Hematopoietic multipotent progenitor cell treated with erythropoietin and hydrocortisone succinate and interleukin-3 and kit ligand, for 6 days (in vitro differentiated cells): ENCODE measurements around the gene IMP4.

Source experiments
- DNase-seq: peaks from one replicate; pipeline ENCODE4 v3.0.0-alpha.2; 2015

Gene IMP4

GRCh38 chr2:130336877-130337734 lies 5.6 kb upstream of the IMP4 start:
- peak; percentile 50 for DNase-seq

GRCh38 chr2:130337735-130338325 lies 4.9 kb upstream of the IMP4 start:
- no peak for DNase-seq

GRCh38 chr2:130338793-130339345 lies 3.8 kb upstream of the IMP4 start:
- DNase-seq = no peak

DNA sequence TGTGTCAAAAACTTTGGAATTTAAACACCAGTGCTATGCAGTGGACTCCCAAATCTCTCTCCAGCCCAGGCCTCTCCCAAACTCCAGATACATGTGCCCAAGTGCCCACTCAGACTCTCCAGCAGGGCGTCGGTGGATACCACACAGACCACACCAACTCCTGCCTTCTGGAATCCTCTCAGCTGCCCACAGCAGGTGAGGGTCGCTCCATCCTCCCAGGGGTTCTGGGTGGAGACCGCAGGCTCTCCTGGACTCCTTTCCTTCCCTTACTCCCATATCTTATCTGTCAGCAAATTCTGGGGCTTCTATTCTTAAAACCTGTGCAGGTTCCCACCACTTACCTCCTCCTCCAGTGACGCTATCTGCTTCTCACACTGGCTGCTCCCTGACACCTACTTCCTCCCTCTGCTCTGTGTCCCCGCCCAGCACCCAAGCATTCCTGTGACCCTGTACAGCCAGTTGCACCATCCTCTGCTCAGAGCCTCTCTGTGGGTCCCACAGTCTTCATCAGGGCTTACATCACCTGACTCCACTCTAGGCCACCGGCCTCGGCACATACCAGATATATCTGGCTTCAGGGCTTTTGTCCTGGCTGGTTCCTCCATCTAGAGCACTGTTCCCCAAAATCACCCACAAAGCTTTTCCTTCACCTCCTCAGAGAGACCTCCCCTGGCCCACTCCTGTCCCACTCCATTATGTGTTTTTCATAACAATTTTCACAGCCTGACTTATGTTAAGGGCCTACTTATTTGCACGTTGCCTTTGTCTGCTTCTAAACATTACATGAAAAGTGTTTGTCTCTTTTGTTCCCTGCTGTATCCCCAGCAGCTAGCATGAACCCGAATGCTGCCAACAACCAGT lies 2.6 kb upstream of the IMP4 start:
- no peak for DNase-seq

- peak; percentile 34 for DNase-seq
Observed at GRCh38 chr2:130341562-130342019, 1.1 kb upstream of the IMP4 start.

GRCh38 chr2:130342020-130342532 lies 621 bp upstream of the IMP4 start:
- DNase-seq = peak; percentile 98

- no peak for DNase-seq
Observed at GRCh38 chr2:130344578-130344977, 1.9 kb downstream of the IMP4 start.

DNA sequence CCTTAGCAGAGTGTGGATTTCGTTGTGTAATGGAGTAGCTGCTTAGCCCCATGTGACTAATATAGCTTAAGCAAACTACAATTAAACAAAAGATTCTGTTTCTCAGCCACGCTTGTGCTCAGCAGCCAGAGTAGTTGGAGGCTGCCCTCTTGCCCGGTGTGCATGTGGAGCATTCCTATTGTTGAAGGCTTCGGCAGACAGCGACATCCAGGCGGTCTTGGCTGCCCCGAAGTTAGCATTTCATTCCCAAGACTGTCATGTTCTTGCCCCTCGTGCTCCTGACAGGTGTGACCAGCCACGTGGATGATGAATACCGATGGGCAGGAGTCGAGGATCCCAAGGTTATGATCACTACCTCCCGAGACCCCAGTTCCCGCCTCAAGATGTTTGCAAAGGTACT lies 2.4 kb downstream of the IMP4 start:
- DNase-seq = no peak

DNA sequence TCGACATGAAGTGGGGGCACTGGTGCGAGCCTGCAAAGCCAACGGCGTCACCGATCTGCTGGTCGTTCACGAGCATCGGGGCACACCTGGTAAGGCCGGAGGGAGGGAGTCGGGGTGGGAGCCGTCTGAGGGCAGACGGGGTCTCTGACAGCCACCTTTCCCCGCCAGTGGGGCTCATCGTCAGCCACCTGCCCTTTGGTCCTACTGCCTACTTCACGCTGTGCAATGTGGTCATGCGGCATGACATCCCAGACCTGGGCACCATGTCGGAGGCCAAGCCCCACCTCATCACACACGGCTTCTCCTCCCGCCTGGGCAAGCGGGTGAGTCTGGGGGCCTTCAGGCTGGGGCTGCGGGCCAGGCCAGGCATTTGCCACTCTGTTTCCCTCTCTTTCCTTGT lies 2.9 kb downstream of the IMP4 start:
- DNase-seq = no peak

- DNase-seq = no peak
Observed at GRCh38 chr2:130346041-130346740, 3.5 kb downstream of the IMP4 start.

GRCh38 chr2:130346741-130347066 lies 4.0 kb downstream of the IMP4 start:
- DNase-seq = no peak

DNA sequence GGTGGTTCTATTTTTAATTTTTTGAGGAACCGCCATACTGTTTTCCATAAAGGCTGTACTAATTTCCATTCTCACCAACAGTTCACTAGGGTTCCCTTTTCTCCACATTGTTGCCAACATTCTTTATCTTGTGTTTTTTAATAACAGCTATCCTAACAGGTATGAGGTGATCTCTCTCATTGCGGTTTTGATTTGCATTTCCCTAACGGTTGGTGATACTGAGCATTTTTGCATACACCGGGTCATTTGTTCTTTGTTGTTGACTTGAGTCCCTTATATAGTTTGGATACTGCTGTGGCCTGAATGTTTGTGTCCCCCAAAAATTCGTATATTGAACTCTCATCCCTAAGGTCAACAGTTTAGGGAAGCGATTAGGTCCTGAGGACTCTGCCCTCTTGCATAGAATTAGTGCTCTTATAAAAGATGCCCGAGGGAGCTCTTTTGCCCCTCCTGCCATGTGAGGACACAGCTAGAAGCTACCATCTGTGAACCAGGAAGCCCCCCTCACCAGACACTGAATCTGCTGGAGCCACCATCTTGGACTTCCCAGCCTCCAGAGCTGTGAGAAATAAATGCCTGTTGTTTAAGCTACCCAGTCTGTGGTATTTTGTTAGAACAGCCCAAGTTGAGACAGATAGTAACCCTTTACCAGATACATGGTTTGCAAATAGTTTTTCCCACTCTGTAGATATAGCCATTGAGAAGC lies 4.7 kb downstream of the IMP4 start:
- DNase-seq = no peak

DNA sequence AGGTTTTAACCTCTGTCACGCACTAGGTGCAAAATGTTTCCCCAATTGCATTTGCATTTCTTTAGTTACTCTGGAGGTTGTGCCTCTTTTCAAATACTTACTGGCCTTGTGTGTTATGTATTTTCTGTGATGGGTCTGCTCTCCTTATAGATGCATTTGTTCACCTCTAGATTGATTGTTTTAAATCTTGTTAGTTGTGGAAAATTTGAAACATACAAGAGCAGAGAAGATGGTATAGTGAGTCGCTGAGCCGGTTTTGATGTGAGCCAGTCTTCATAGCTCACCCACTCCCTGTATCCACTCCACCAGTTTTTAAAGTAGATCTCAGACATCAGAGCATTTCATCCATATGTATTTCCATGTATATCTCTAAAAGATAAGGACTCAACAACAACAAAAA lies 6.5 kb downstream of the IMP4 start:
- no peak for DNase-seq

- no peak for DNase-seq
Observed at GRCh38 chr2:130351711-130352110, 9.0 kb downstream of the IMP4 start.

DNA sequence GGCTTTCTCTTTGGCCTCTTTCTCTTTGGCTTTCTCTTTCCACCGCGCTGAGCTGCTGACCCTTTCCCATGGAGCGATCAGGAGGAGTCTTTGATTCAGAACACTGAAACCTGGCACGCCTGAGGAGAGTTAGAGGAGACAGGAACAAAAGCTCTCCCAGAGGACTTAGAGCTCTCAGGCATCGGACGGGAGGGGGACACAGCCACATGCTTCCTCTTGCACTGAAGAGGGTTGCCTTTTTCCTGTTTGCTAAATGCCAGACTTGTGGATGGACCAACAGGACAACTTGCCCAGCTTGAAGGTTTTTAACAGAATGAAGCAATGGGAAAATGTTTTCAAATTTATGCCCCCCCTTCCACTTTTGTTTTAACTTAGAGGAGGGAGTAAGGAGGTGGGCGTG lies 9.5 kb downstream of the IMP4 start:
- no peak for DNase-seq

DNA sequence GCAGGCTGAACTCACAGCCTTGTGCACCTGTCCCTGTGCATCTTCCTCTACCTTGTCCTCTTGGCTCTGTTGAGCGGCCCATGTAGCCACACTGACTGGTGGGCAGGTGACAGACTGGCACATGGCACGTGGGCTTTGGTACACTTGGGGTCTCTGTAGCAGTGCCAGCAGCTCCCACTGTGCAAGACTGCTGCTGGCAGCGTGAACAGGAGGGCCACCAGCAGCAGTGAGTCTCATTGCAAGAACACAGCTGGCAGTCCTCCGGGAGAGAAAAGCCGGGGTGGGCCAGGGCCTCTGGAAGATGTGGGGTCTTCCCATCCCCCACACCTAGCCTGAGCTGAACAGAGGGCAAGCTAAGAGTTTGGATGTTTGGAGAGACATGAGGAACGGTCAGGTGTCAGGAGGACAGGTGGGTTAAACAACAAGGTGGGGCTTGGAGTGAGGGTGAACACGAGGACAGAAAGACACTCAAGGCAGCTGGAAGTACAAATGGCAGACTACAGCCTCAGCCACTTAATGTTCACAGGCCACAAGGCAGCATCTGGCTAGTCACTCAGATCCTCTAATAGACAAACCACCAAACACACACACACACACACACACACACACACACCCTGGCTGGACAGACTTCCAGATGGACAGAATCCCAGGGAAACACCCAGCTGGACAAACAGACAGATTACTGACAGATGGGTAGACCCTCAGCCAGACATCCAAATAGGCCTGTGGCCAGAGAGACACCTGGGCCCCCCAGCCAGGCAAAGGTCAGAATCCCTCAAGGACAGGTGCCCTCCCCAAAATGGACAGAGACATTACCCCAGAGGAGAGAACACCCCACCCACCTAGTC lies 10.8 kb downstream of the IMP4 start:
- no peak for DNase-seq

DNA sequence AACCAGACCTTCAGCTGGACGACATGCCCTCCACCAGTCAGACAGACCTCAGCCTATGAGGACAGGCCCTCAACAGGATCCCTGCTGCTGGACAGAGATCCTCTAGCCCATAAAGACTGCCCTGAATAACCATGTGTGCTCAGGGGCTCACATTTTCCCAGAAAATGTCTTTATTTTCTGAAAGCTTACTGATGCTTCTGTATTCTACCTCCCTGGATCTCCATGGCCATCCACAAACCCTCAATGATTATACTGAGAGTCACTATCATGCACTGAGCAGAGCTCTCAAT lies 11.4 kb downstream of the IMP4 start:
- no peak for DNase-seq

- no peak for DNase-seq
Observed at GRCh38 chr2:130355172-130355577, 12.5 kb downstream of the IMP4 start.

DNA sequence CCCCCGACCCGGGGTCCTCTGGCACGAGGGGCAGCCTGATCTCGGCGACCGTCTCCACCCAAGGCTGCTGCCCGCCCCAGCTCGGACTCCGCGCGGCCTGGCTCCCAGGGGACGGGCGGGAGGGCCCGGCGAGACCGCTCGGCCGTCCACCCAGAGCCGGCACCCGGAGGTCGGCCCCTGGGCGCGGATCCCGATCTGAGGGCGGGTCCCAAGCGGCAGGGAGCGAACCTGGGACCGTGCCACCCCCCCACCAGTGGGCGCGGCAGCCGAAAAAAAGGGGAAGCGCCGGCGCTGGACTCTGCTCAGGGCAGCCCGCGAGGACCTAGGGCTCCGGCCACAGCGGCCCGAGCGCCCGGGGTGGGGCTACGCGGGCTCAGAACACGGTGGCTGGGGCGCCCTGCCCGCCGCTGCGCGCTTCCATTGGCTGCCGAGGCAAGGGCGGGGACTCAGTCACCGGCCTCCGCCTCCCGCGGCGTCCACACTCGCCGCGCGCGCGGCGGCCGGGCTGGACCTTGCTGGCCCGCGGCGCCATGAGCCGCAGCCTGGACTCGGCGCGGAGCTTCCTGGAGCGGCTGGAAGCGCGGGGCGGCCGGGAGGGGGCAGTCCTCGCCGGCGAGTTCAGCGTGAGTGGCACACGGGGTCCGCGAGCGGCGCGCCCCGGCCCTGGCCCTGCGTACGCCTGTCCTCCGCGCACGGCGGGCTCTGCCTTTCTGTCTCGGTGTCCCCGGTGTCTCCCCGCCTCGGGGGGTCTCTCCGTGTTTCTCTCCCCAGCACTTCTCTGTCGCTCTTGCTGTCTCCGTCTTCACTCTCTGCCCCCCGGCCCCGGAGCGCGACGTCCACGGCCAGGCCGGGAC lies 13.1 kb downstream of the IMP4 start, which contains the start of gene PTPN18:
Gene PTPN18 (plus strand): TSS at position 479 of the 854 bp plus-strand sequence. CDS start 52 bp downstream, at position 531.
- DNase-seq = peak; percentile 86

- DNase-seq = no peak
Observed at GRCh38 chr2:130357864-130358263, 15.2 kb downstream of the IMP4 start.
